Stimulated activated CD8-positive, alpha-beta memory T cell treated with anti-CD3 and anti-CD28 coated beads, Interleukin-15, amount 100 ng/mL, for 1 hour (primary cell): ENCODE measurements around the gene LEMD3.
"Not testable (repeated sequence)": the region's sequence is repeated elsewhere in the genome, so short reads cannot be mapped to it uniquely, and the experiment has no call there.

ENCODE experiments used
- DNase-seq: peaks from one replicate; pipeline ENCODE4 v3.0.0-alpha.2; 2020; ENCODE audit warnings: low read depth

The LEMD3 gene

GRCh38 chr12:65279369-65280112, 110.2 kb downstream of the LEMD3 start:
- no peak for DNase-seq

GRCh38 chr12:65280306-65280705, 110.9 kb downstream of the LEMD3 start:
- no peak for DNase-seq

GRCh38 chr12:65282840-65283239, 113.5 kb downstream of the LEMD3 start:
- DNase-seq = no peak

GRCh38 chr12:65285532-65285931, 116.1 kb downstream of the LEMD3 start:
- not testable (repeated sequence) for DNase-seq

- DNase-seq = no peak
Observed at GRCh38 chr12:65287426-65287825, 118.0 kb downstream of the LEMD3 start.

- DNase-seq = no peak
Observed at GRCh38 chr12:65292241-65292640, 122.9 kb downstream of the LEMD3 start.

- DNase-seq = no peak
Observed at GRCh38 chr12:65293735-65294134, 124.4 kb downstream of the LEMD3 start.

GRCh38 chr12:65294641-65295262, 125.4 kb downstream of the LEMD3 start:
- no peak for DNase-seq

GRCh38 chr12:65296508-65297265, 127.3 kb downstream of the LEMD3 start:
- DNase-seq = no peak
